ENCODE results near the gene BMPER.

DNA sequence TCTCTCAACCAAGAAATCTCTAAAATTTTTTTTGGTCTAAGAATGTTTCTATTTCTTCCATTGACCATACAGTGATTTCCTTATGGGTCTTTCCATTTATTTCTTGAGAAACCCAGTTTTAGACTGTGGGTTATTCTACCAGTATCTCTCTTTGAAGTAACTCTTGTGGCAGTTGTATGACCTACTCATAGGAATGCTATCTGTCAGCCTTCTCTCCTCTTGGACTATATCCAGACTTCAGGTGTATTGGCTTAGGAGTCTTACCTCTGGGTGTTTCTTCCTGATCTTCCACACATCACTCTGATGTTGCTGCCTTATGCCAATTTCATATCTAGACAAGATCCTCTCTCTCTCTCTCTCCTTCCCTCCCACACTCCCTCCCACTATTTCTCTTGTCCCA, 178.1 kb downstream of the BMPER start:
- TF ChIP-seq JUND (IDR thresholded peaks at IDR 0.05; ENCODE audit: low read depth, low read length), result no peak
- no peak for TF ChIP-seq NFYB (IDR thresholded peaks at IDR 0.05; ENCODE audit: insufficient read depth, low read depth, low read length)
- no peak for TF ChIP-seq TAF1 (IDR thresholded peaks at IDR 0.05; ENCODE audit: borderline replicate concordance, low read depth, low read length)
- no peak for TF ChIP-seq RFX5 (IDR thresholded peaks at IDR 0.05; ENCODE audit: low read depth, low read length)
- TF ChIP-seq, protein P1, sequence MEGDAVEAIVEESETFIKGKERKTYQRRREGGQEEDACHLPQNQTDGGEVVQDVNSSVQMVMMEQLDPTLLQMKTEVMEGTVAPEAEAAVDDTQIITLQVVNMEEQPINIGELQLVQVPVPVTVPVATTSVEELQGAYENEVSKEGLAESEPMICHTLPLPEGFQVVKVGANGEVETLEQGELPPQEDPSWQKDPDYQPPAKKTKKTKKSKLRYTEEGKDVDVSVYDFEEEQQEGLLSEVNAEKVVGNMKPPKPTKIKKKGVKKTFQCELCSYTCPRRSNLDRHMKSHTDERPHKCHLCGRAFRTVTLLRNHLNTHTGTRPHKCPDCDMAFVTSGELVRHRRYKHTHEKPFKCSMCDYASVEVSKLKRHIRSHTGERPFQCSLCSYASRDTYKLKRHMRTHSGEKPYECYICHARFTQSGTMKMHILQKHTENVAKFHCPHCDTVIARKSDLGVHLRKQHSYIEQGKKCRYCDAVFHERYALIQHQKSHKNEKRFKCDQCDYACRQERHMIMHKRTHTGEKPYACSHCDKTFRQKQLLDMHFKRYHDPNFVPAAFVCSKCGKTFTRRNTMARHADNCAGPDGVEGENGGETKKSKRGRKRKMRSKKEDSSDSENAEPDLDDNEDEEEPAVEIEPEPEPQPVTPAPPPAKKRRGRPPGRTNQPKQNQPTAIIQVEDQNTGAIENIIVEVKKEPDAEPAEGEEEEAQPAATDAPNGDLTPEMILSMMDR (IDR thresholded peaks at IDR 0.05 in 2 of 3, conservative IDR thresholded peaks at IDR 0.05 in 1 of 3; ENCODE audit: control insufficient read depth in 2 of 3, extremely low read depth in 1 of 3, insufficient read depth in 1 of 3, low read depth in 3 of 3, low read length in 3 of 3), result no peak
- no peak for TF ChIP-seq HDAC6 (IDR thresholded peaks at IDR 0.05; ENCODE audit: unreplicated experiment)
- no peak for TF ChIP-seq YY1 (IDR thresholded peaks at IDR 0.05; ENCODE audit: low read depth, low read length)
- TF ChIP-seq TCF12 (IDR thresholded peaks at IDR 0.05; ENCODE audit: low read depth, low read length), result no peak
- no peak for TF ChIP-seq BCLAF1 (IDR thresholded peaks at IDR 0.05)
- TF ChIP-seq ESRRA (IDR thresholded peaks at IDR 0.05; ENCODE audit: low read length), result no peak
